Measurements from ENCODE around the gene PIWIL4. TPM values are rescaled to one million over a fixed set of nuclear protein-coding genes. Genes with fewer than 3 reads are reported as not detected.

PIWIL4 gene
- total RNA-seq, 3 donors from 2014 or later = 5.0 to 11.5 (median 5.9) TPM

DNA sequence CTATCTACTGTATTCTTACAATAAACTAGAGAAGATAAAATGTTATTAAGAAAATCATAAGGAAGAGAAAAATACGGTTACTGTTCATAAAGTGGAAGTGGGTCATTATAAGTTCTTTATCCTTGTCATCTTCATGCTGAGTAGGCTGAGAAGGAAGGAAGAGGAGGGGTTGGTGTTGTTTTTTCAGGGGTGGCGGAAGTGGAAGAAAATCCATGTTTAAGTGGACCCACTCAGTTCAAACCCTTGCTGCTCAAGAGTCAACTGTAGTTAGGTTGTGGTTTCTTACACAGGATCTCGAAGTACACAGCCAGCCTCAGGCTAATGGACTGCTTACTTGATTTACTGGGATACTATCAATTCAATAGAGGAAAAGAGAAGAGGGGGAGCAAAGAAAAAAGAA is 63.1 kb downstream of the PIWIL4 start:
- peaks cover 10% of the 10 kb centered on the region for H3K9me3 ChIP-seq
- H3K36me3 ChIP-seq (ENCODE audit: low read depth) = no peaks in the 10 kb centered on the region
- no peak for ATAC-seq
- TF ChIP-seq, protein P1, sequence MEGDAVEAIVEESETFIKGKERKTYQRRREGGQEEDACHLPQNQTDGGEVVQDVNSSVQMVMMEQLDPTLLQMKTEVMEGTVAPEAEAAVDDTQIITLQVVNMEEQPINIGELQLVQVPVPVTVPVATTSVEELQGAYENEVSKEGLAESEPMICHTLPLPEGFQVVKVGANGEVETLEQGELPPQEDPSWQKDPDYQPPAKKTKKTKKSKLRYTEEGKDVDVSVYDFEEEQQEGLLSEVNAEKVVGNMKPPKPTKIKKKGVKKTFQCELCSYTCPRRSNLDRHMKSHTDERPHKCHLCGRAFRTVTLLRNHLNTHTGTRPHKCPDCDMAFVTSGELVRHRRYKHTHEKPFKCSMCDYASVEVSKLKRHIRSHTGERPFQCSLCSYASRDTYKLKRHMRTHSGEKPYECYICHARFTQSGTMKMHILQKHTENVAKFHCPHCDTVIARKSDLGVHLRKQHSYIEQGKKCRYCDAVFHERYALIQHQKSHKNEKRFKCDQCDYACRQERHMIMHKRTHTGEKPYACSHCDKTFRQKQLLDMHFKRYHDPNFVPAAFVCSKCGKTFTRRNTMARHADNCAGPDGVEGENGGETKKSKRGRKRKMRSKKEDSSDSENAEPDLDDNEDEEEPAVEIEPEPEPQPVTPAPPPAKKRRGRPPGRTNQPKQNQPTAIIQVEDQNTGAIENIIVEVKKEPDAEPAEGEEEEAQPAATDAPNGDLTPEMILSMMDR (IDR thresholded peaks at IDR 0.05) = no peak
- DNase-seq = no peak
- intact Hi-C loops (cut with DNase I, micrococcal nuclease) = no loop called here
- no peak overlapping the region for H3K4me3 ChIP-seq
- H3K4me1 ChIP-seq (ENCODE audit: low read depth) = no peaks in the 10 kb centered on the region

DNA sequence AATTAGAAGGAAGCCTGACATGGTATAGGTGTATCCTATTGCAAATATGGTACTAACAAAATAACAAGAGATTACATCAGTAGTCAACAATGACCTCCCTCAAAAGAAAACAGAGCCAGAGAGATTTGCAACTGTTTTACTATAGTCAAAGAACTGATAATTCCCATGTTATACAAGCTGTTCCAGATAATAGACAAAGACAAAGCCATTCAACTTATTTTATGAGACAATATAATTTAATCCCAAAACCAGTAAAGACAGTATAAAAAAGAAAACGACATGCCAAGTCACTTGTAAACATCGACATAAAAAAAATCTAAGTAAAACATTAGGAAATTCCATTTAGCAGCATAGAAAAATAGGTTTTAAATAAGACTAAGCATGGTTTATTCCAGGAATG is 65.2 kb downstream of the PIWIL4 start:
- TF ChIP-seq, protein P1 (IDR thresholded peaks at IDR 0.05) = no peak
- Histone ChIP-seq H3K36me3 (ENCODE audit: low read depth) (no peaks in the 10 kb centered on the region), H3K4me1 (ENCODE audit: low read depth) (no peaks in the 10 kb centered on the region), H3K9me3 (peaks cover 2% of the 10 kb centered on the region), H3K4me3 (no peak overlapping the region)
- DNase-seq (no peak), ATAC-seq (no peak)
- intact Hi-C loops (cut with DNase I, micrococcal nuclease) = no loop called here

DNA sequence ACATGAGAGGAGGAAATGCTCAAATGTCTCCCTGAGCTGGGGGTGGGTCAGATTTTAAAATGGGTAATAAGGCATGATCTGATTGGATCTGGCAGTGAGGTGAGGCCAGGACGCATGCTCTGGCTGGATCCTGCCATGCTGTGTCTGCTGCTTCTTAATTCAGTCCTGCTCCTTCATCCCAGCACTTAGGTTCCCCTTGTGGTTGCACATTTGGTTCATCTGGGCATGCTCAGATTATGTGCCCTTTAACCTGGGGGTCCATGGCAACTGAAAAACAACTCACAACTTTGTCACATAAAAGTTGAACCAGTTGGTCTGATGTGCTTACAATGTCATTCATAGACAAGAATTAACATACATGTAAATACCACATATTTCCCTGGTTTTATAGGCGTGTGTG is 67.9 kb downstream of the PIWIL4 start:
- intact Hi-C loops (cut with DNase I, micrococcal nuclease) = no loop called here
- H3K4me3 ChIP-seq = no peak overlapping the region
- H3K9me3 ChIP-seq = no peaks in the 10 kb centered on the region
- DNase-seq (no peak), ATAC-seq (no peak)
- TF ChIP-seq, protein P1 (IDR thresholded peaks at IDR 0.05) = no peak
- H3K36me3 ChIP-seq (ENCODE audit: low read depth) = no peaks in the 10 kb centered on the region
- no peaks in the 10 kb centered on the region for H3K4me1 ChIP-seq (ENCODE audit: low read depth)

GRCh38 chr11:94636388-94636949 is 69.3 kb downstream of the PIWIL4 start:
- no peak for ATAC-seq
- Histone ChIP-seq H3K9me3 (no peaks in the 10 kb centered on the region), H3K36me3 (ENCODE audit: low read depth) (no peaks in the 10 kb centered on the region), H3K4me3 (no peak overlapping the region), H3K4me1 (ENCODE audit: low read depth) (no peaks in the 10 kb centered on the region)
- TF ChIP-seq, protein P1 (IDR thresholded peaks at IDR 0.05) = no peak
- intact Hi-C loops (cut with DNase I, micrococcal nuclease) = no loop called here
- DNase-seq = no peak

DNA sequence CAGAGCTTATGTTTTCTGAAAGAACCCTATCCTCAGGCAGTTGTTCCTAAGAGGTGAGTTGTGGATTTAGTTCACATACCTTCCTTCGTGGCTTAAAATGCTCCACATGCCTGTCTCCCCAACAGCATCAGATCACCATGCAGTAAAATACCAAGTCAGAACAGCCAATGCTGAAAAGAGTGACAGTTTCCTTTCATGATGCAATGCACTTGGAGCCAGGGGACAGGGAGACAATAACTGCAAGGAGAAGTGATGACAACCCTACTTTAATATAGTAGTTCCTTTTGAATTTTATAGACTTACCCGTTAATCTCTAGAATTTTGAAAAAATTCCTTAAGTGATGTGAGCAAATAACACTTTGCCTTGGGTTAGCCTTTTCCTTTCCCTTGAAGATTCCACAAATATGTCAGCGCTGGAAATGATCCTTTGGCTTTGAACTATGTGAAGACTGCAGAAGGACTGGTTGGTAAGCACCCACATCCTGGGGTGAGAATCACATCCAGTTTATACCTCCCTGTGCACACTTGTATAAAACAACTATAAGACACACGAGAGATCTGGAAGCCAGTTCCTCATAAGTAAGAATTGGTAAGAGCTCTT is 71.2 kb downstream of the PIWIL4 start:
- Histone ChIP-seq H3K36me3 (ENCODE audit: low read depth) (no peaks in the 10 kb centered on the region), H3K4me1 (ENCODE audit: low read depth) (no peaks in the 10 kb centered on the region), H3K9me3 (no peaks in the 10 kb centered on the region), H3K4me3 (no peak overlapping the region)
- DNase-seq = no peak
- intact Hi-C loops (cut with DNase I, micrococcal nuclease) = no loop called here
- ATAC-seq = no peak
- TF ChIP-seq, protein P1 (IDR thresholded peaks at IDR 0.05) = no peak
